Measurements from ENCODE around the gene ADRA2B. TPM values are rescaled to one million over a fixed set of nuclear protein-coding genes. Genes with fewer than 3 reads are reported as not detected.

ADRA2B gene
- total RNA-seq, 1 experiment from 2014 or later = 2.7 TPM

DNA sequence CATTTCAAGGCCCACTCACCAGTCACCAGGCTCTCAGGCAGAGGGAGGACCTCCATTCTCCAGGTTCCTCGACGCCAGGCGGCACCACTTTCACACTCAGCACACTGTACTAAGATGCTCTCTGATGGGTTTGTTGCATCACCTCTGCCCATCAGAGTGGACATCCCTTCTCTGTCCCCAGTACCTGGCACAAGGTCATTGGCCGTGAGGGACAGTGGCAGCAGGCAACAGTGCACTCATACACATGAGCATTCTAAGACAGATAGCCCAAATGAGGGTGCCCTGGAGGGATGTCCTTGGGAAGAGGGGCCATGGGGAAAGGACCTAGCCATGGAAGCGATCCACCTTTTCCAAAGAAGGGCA lies 3.0 kb upstream of the ADRA2B start:
- no peak overlapping the region for H3T11ph ChIP-seq (ENCODE audit: low read length)
- H3K27ac ChIP-seq (ENCODE audit: insufficient read length, low read depth, low read length) = no peak overlapping the region
- H4K20me1 ChIP-seq (ENCODE audit: control insufficient read depth, insufficient read depth, insufficient read length) = no peaks in the 10 kb centered on the region
- no peak overlapping the region for H2BK12ac ChIP-seq (ENCODE audit: insufficient read length, low read depth, low read length)
- H3K23ac ChIP-seq (ENCODE audit: insufficient read length, low read depth, low read length) = no peak overlapping the region
- no peaks in the 10 kb centered on the region for H3K79me2 ChIP-seq (ENCODE audit: insufficient read depth, low read length)
- no peak overlapping the region for H2BK120ac ChIP-seq (ENCODE audit: low read depth, low read length, poor library complexity, severe bottlenecking)
- H3K4me2 ChIP-seq (ENCODE audit: insufficient read depth, insufficient read length, low read length) = no peak overlapping the region
- H2BK5ac ChIP-seq (ENCODE audit: insufficient read length, low read length) = no peak overlapping the region
- no peak overlapping the region for H3K14ac ChIP-seq (ENCODE audit: insufficient read depth, low read length)
- H3K9ac ChIP-seq (ENCODE audit: extremely low read depth, insufficient read length, low read length) = no peak overlapping the region
- no peak overlapping the region for H4K8ac ChIP-seq (replicated peaks; ENCODE audit: insufficient read length, low read depth, low read length)
- H3K23me2 ChIP-seq (ENCODE audit: insufficient read length, low read depth, low read length, poor library complexity, severe bottlenecking) = peaks cover 9% of the 10 kb centered on the region
- H3K18ac ChIP-seq (ENCODE audit: insufficient read length, low read depth, low read length) = no peak overlapping the region
- no peak overlapping the region for H2BK15ac ChIP-seq (ENCODE audit: low read depth, low read length)
- H4K91ac ChIP-seq (ENCODE audit: insufficient read length, low read depth, low read length) = no peak overlapping the region
- no peak overlapping the region for H2BK20ac ChIP-seq (ENCODE audit: low read depth, low read length, poor library complexity, severe bottlenecking)
- no peak for DNase-seq
- no peak overlapping the region for H2AFZ ChIP-seq (ENCODE audit: low read length)
- H3K56ac ChIP-seq (ENCODE audit: insufficient read length, low read depth, low read length) = no peak overlapping the region
- Mint-ChIP-seq H3K27ac (no peak overlapping the region), H3K36me3 (ENCODE audit: insufficient read depth in 1 of 3, low read depth in 3 of 3) (peaks cover 0 to 8% (median 8%) of the 10 kb centered on the region in 3 experiments; a peak in 3 of 7 replicates), H3K9me3 (peaks cover 2 to 4% of the 10 kb centered on the region in 2 experiments; a peak in 2 of 5 replicates), H3K4me1 (peaks cover 19 to 30% of the 10 kb centered on the region in 2 experiments), H3K4me3 (no peak overlapping the region), H3K27me3 (ENCODE audit: low read depth) (peaks cover 64% of the 10 kb centered on the region)
- no peaks in the 10 kb centered on the region for H3K9me3 ChIP-seq (ENCODE audit: control insufficient read depth, low read depth, low read length)
- H3K4me1 ChIP-seq (ENCODE audit: insufficient read depth, low read length) = no peaks in the 10 kb centered on the region
- TF ChIP-seq, protein P1, sequence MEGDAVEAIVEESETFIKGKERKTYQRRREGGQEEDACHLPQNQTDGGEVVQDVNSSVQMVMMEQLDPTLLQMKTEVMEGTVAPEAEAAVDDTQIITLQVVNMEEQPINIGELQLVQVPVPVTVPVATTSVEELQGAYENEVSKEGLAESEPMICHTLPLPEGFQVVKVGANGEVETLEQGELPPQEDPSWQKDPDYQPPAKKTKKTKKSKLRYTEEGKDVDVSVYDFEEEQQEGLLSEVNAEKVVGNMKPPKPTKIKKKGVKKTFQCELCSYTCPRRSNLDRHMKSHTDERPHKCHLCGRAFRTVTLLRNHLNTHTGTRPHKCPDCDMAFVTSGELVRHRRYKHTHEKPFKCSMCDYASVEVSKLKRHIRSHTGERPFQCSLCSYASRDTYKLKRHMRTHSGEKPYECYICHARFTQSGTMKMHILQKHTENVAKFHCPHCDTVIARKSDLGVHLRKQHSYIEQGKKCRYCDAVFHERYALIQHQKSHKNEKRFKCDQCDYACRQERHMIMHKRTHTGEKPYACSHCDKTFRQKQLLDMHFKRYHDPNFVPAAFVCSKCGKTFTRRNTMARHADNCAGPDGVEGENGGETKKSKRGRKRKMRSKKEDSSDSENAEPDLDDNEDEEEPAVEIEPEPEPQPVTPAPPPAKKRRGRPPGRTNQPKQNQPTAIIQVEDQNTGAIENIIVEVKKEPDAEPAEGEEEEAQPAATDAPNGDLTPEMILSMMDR (conservative IDR thresholded peaks at IDR 0.05) = no peak
- no peak overlapping the region for H3K4ac ChIP-seq (ENCODE audit: low read depth, low read length)
- H2AK5ac ChIP-seq (ENCODE audit: insufficient read length, low read length) = no peak overlapping the region
- H3K79me1 ChIP-seq (ENCODE audit: insufficient read depth, low read depth, low read length, poor library complexity, severe bottlenecking) = no peaks in the 10 kb centered on the region
- WGBS (ENCODE audit: extremely low coverage, insufficient read length, low lambda C conversion rate) = no CpG with 5 or more reads among the region's 5 CpGs
- no peak overlapping the region for H4K5ac ChIP-seq (ENCODE audit: insufficient read length, low read depth, low read length)
- H3K27me3 ChIP-seq (ENCODE audit: insufficient read depth, low read length) = no peaks in the 10 kb centered on the region; the same call in 1 of the 2 replicates

Measured in H9 (cell line).